HG02943 (cell line): ENCODE results near the gene ANKRD16.
"Not testable (repeated sequence)": the region's sequence is repeated elsewhere in the genome, so short reads cannot be mapped to it uniquely, and the experiment has no call there.

Experiments used
- ATAC-seq: cut with Tn5 transposase; IDR thresholded peaks from one replicate; pipeline ENCODE4 v1.9.1; 2021; ENCODE audit warnings: mild to moderate bottlenecking, low read depth, moderate library complexity; ENCODE audit not compliant: unreplicated experiment

The ANKRD16 gene

GRCh38 chr10:5882961-5883360 lies 6.7 kb downstream of the ANKRD16 start:
- ATAC-seq, result no peak

- not testable (repeated sequence) for ATAC-seq
Observed at GRCh38 chr10:5877041-5877440, 12.7 kb downstream of the ANKRD16 start.

DNA sequence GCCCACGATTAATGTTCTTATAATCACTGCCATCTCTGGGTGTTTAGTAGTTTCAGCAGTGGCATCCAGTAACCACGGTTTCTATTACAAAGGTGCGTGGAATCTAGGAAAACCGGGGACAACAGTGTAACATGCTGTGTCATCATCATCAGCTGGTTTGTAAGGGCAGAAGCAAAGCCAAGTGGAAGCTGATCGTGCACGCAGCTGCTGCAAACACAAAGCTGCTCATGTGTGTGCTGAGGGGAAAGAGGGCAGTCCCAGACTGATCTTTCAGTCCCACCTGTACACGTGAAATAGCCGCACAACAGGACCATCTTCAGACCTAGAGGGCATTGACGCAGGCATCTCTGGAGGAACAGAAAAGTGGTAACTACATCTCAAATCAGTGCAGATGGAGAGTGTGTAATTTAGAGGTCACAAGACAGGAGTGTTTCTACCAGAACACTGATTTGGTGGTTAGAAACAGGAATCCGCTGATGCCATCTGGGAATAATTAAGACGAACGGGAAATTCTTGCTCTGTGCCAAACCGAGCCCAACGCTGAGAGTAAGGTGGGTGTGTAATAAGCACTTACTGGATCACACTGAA lies 13.4 kb downstream of the ANKRD16 start:
- no peak for ATAC-seq

DNA sequence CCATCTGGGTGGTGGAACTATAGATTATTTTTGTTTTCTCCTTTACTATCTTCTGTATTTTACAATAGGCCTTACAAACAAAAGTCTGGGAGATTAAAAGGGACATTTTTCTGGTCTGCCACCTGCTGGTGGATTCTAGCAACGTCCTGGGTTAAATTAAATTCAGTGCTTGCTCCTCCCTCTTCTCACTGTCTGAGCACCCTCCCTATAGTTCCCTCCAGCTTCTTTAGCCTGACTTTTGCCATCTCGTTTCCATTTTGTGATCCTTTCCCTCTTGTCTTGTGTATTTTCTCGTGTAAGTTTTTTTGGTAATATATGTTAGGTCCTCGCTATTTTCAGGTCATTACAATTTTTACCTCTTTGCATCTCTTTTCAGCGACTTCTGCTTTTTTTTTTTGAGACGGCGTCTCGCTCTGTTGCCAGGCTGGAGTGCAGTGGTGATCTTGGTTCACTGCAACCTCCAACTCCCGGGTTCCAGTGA lies 16.1 kb downstream of the ANKRD16 start:
- ATAC-seq, result peak; percentile 85

DNA sequence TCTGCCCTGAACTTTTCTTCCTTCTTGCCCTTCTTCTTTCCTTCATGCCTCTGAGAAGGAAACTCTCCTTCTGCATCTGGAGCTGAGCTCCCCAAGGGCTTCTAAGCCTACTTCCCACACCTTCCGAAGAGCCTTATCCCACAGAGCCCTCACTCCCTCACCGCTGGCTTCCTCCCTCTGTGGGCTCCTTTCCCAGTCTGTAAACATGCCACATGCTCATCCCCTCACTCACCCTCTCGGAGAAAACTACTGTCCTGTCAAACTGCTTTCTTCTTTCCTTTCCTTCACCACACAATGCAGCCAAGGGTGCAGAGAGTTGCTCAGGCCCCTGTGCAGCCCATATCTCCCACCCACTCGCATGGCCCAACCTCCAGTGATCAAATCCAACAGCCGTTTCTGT lies 18.1 kb downstream of the ANKRD16 start:
- ATAC-seq, result no peak

GRCh38 chr10:5869156-5869555 lies 20.5 kb downstream of the ANKRD16 start:
- ATAC-seq, result no peak

- ATAC-seq, result not testable (repeated sequence)
Observed at GRCh38 chr10:5868383-5868782, 21.3 kb downstream of the ANKRD16 start.

- ATAC-seq, result not testable (repeated sequence)
Observed at GRCh38 chr10:5867091-5867615, 22.5 kb downstream of the ANKRD16 start.

- ATAC-seq, result not testable (repeated sequence)
Observed at GRCh38 chr10:5866451-5867081, 23.1 kb downstream of the ANKRD16 start.

DNA sequence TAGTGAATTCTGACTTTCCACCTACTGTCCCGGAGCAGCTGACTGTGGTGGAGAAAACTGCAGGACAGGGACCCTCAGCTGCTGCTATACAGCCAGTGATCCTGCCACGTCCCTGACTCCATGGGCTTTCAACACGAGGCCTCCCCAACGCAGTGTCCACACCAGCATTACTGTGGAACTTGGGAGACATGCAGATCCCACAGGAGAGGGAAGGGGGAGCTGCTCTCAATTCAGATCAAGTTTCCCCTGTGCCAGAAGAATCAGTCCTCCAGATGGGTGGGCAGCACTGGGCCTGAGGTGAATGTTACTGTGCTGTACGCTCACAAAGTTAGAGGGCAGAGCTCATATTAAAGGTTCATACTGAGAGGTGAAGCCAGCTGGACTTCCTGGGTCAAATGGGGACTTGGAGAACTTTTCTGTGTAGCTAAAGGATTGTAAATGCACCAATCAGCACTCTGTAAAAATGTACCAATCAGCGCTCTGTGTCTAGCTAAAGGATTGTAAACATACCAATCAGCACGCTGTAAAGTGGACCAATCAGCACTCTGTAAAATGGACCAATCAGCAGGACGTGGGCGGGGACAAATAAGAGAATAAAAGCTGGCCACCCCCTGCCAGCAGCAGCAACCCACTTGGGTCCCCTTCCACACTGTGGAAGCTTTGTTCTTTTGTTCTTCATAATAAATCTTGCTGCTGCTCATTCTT lies 26.6 kb downstream of the ANKRD16 start:
- ATAC-seq, result not testable (repeated sequence)

GRCh38 chr10:5862360-5862961 lies 27.2 kb downstream of the ANKRD16 start:
- ATAC-seq, result peak; percentile 94

DNA sequence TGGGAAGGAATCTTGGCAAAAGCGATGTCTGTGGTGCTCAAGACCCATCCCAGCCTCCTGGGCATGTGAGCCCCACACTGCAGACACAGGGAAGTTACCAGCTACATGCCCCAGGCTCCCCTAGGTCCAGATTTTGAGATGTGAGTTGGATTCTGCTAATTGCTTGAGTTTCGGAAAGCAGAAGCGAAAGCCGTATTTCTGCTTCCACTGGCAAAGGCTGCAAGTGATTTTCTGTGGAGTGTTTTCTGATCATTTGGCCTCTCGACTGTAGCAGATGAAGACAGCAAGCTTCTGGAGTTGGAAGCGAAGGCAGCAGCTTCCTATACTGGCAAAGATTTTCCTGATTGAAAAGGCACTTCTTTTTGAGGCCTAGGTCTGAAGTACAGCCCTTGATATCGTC lies 29.6 kb downstream of the ANKRD16 start:
- ATAC-seq, result no peak

DNA sequence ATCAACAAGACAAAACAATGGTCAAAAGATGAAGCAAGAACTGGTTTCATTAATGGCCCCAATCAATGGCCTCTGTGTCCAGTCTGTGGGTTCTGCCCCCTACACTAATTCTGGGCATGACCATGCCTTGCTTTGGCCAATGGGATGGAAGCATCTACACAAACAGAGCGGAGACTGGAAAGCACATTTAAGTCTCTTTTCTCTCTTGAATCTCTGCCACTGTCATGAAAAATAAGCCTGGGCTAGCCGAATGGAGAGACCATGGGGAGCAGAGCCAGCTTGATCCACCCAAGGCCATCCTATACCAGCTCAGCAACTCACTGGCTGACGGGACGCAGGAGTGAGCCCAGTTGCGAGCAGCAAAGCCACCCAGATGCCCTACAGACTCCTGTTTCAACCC lies 30.9 kb downstream of the ANKRD16 start:
- no peak for ATAC-seq

- no peak for ATAC-seq
Observed at GRCh38 chr10:5856701-5857004, 33.0 kb downstream of the ANKRD16 start.

DNA sequence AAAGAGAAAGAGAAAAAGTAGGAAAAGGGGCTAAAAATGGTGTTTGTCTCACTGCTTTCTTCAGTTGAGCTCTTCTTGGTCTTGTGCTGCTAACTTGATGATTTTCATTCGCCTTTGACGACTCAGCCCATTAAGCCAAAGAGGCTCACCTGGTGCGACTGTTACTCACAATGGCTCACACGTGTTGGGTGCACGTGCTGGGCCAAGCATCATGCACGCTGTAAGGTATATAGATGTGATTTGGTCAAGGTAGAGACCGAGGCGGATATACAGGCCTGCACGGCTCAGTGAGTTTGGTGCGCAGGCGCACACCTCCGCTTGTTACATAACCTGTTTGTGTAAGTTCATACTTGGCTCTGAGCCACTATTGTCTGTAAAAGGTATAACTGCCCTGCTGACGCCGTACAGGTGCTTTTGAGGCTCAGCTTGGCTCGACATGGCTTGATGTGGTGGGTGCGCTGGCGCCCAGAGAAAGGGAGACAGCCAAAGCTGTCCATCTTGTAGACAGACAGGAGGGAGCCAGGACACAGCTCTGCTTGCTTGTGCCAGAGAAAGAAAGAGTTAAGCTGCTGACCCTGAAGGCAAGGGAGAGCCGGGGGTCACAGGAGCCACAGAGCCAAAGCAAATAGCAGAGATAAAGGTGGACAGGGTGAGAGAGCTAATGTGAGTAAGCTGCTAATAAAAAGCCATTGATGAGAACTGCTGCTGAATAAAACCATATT lies 33.6 kb downstream of the ANKRD16 start:
- no peak for ATAC-seq

DNA sequence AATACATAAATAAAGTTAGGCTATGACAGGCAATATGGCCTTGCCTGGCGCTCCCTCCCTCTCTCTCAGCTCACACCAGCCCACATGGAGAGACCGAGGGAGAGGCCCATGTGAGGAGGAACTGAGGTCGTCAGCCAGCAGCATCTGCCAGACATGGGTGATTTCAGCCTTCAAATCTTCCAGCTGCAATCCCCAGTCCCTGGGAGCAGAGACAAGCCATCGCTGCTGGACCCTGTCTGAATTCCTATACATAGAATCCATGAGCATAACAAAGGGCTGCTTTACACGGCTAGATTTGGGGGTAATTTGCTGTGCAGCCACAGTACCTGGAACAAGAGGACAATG lies 35.6 kb downstream of the ANKRD16 start:
- no peak for ATAC-seq

- not testable (repeated sequence) for ATAC-seq
Observed at GRCh38 chr10:5846667-5847066, 43.0 kb downstream of the ANKRD16 start.

- no peak for ATAC-seq
Observed at GRCh38 chr10:5844345-5845055, 45.2 kb downstream of the ANKRD16 start.

DNA sequence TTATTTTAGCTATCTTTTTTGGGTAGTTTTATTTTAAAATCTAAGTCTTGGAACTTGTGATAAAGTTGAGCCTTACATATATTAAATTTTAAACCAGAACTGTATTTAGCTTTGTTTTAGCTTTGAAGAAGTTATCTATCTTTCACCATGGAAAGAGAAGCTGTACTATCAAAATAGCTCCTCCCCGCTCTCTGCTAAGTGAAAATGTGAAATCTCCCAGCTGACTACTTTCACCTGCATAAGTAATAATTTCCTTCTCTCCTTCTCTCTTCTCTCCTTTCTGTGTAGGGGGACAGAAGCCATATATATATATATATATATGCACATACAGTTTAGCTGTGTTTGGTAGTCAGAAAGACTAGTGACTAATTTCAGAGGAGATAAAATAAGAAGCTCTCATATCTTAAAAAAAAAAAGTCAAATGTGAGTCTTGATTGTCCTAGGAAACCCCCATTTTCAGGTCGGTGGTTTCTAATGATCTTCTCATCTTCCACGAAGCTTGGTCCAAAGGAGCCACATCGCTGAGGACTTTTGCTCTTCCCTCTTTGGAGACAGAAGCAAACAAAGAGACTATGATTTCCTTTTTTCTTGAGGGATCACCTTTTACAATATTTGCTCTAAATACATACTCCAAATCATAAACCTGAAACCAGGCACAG lies 45.9 kb downstream of the ANKRD16 start:
- ATAC-seq, result no peak

DNA sequence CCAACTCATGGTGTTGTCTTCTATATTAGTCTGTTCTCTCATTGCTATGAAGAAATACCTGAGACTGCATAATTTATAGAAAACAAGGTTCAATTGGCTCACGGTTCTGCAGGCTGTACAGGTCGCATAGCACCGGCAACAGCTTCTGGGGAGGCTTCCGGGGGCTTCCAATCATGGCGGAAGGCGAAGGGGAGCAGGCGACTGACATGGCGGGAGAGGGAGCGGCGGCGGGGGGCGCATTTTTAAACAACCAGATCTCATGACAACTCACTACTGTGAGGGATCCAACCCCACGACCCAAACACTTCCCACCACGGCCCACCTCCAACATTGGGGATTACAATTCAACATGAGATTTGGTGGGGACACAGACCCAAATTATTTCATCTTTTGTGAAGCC lies 47.7 kb downstream of the ANKRD16 start:
- no peak for ATAC-seq
